PC-3 (cell line): ENCODE data around the gene INKA2. TPM values are rescaled to one million over a fixed set of nuclear protein-coding genes. Genes with fewer than 3 reads are reported as not detected.
"Not testable (repeated sequence)": the region's sequence is repeated elsewhere in the genome, so short reads cannot be mapped to it uniquely, and the experiment has no call there.

ENCODE experiments used
- ATAC-seq: fragments of 200-7000 bp; cut with Tn5 transposase; 2 replicates; pipeline ENCODE4 v1.9.1; 2020; ENCODE audit warnings: mild to moderate bottlenecking, moderate library complexity
- BruUV-seq: library from RNA; stranded (reverse); fragments of 400-500 nt; replicated peaks from 2 replicates; lab custom pipeline; 2021; lab: Mats Ljungman, UMichigan
- CTCF ChIA-PET: fragments of 300-600 bp; sonication (Branson Sonifier 250); formaldehyde crosslinking; loops from one replicate; lab custom pipeline; 2022; ENCODE audit warnings: antibody characterized with exemption; lab: Charles Lee
- POLR2A ChIA-PET: fragments of 300-600 bp; sonication (Branson Sonifier 250); formaldehyde crosslinking; loops from one replicate; lab custom pipeline; 2022; ENCODE audit warnings: antibody characterized with exemption; ENCODE audit not compliant: unreplicated experiment; lab: Charles Lee
- DNase-seq: peaks from one replicate; pipeline ENCODE4 v3.0.0-alpha.2; 2015
- H2AFZ ChIP-seq: fragments of 300-600 bp; sonication (generic); 2 replicates; pipeline ENCODE4 v1.6.0; 2016; ENCODE audit warnings: antibody characterized with exemption, low read length
- H3F3A ChIP-seq: fragments of 300-600 bp; sonication (generic); one replicate; pipeline ENCODE4 v1.6.0; 2017; ENCODE audit warnings: antibody characterized with exemption, low read length, control low read depth, mild to moderate bottlenecking; ENCODE audit not compliant: unreplicated experiment
- H3K27ac ChIP-seq: fragments of 300-600 bp; sonication (generic); 2 replicates; pipeline ENCODE4 v1.5.1; 2016; ENCODE audit warnings: mild to moderate bottlenecking, low read length
- H3K27me3 ChIP-seq: fragments of 300-600 bp; sonication (generic); 2 replicates; pipeline ENCODE4 v1.6.1; 2016; ENCODE audit warnings: low read length, mixed read lengths
- H3K36me3 ChIP-seq: fragments of 300-600 bp; sonication (generic); 2 replicates; pipeline ENCODE4 v1.6.1; 2016; ENCODE audit warnings: low read depth, mixed run types, low read length, mixed read lengths
- H3K4me1 ChIP-seq: fragments of 300-600 bp; sonication (generic); 2 replicates; pipeline ENCODE4 v1.5.1; 2016; ENCODE audit warnings: low read length; ENCODE audit not compliant: insufficient read depth
- H3K4me2 ChIP-seq: fragments of 300-600 bp; sonication (generic); 2 replicates; pipeline ENCODE4 v1.6.0; 2016; ENCODE audit warnings: low read length
- H3K4me3 ChIP-seq: fragments of 300-600 bp; sonication (generic); 2 replicates; pipeline ENCODE4 v1.5.1; 2016; ENCODE audit warnings: mild to moderate bottlenecking, low read length, mixed read lengths
- H3K79me2 ChIP-seq: fragments of 300-600 bp; sonication (generic); 2 replicates; pipeline ENCODE4 v1.6.1; 2017; ENCODE audit warnings: low read length, mixed read lengths
- H3K9ac ChIP-seq: fragments of 300-600 bp; sonication (generic); 2 replicates; pipeline ENCODE4 v1.6.0; 2016; ENCODE audit warnings: mild to moderate bottlenecking, low read length
- H3K9me2 ChIP-seq: fragments of 300-600 bp; sonication (generic); replicated peaks from 2 replicates; pipeline ENCODE4 v1.6.1; 2016; ENCODE audit warnings: mixed run types, low read length, mixed read lengths
- H3K9me3 ChIP-seq: fragments of 300-600 bp; sonication (generic); 2 replicates; pipeline ENCODE4 v1.6.1; 2016; ENCODE audit warnings: low read length, mixed read lengths
- H4K20me1 ChIP-seq: fragments of 300-600 bp; sonication (generic); 2 replicates; pipeline ENCODE4 v1.6.1; 2016; ENCODE audit warnings: low read length, mixed read lengths
- CTCF ChIP-seq: fragments of 300-600 bp; sonication (generic); conservative IDR thresholded peaks from 2 replicates; pipeline ENCODE4 v1.5.1; 2017; ENCODE audit warnings: antibody characterized with exemption, low read depth, mild to moderate bottlenecking, low read length
- EZH2 ChIP-seq: fragments of 300-600 bp; sonication (generic); IDR thresholded peaks from one replicate; pipeline ENCODE4 v1.6.1; 2017; ENCODE audit warnings: antibody characterized with exemption, mild to moderate bottlenecking, low read length; ENCODE audit not compliant: unreplicated experiment
- EZH2phosphoT487 ChIP-seq: fragments of 300-600 bp; sonication (generic); IDR thresholded peaks from 2 replicates; pipeline ENCODE4 v1.6.1; 2018; ENCODE audit warnings: mild to moderate bottlenecking, antibody characterized with exemption, low read length, borderline replicate concordance
- intact Hi-C: fragments of 100-400 bp; cut with micrococcal nuclease; formaldehyde crosslinking; loops from 2 replicates; pipeline ENCODE4 v1.9.0; 2023
- total RNA-seq: library from RNA; depleted of rRNA; stranded (reverse); fragments of >200 nt; gene quantifications from 2 replicates; pipeline ENCODE4 v1.2.3, GENCODE V29; 2014

Gene INKA2
- total RNA-seq, 1 experiment from 2014 or later = 0.11 TPM

GRCh38 chr1:111743679-111744101 lies 4.5 kb upstream of the INKA2 start:
- Histone ChIP-seq H2AFZ (no peak overlapping the region), H3K27me3 (no peaks in the 10 kb centered on the region), H3K9me2 (no peaks in the 10 kb centered on the region), H3K4me3 (no peak overlapping the region), H3K9me3 (no peaks in the 10 kb centered on the region), H3K27ac (no peak overlapping the region), H3K4me2 (no peak overlapping the region), H3K79me2 (no peaks in the 10 kb centered on the region), H3K36me3 (no peaks in the 10 kb centered on the region), H4K20me1 (no peaks in the 10 kb centered on the region), H3K4me1 (peaks cover 11% of the 10 kb centered on the region; the same call in 1 of the 2 replicates), H3K9ac (no peak overlapping the region), H3F3A (no peaks in the 10 kb centered on the region)
- DNase-seq (no peak), ATAC-seq (no peak)
- BruUV-seq = no TSS peak
- intact Hi-C loops = no loop called here
- TF ChIP-seq EZH2phosphoT487 = no peak
- POLR2A ChIA-PET = no interaction called here
- CTCF ChIA-PET = interaction anchor here (0.5 to 0.8 kb wide), 2 partner anchors 29 to 71 kb away, joined by 4 to 5 read pairs; no protein-coding TSS in a partner anchor

- Histone ChIP-seq H3K79me2 (no peaks in the 10 kb centered on the region), H2AFZ (no peak overlapping the region), H3K9ac (no peak overlapping the region), H3K36me3 (no peaks in the 10 kb centered on the region), H3K4me3 (no peak overlapping the region), H3F3A (no peaks in the 10 kb centered on the region), H3K27me3 (no peaks in the 10 kb centered on the region), H3K4me1 (peaks cover 17% of the 10 kb centered on the region; the same call in 1 of the 2 replicates), H4K20me1 (no peaks in the 10 kb centered on the region), H3K9me3 (no peaks in the 10 kb centered on the region), H3K4me2 (no peak overlapping the region), H3K9me2 (no peaks in the 10 kb centered on the region), H3K27ac (no peak overlapping the region)
- no peak for TF ChIP-seq EZH2phosphoT487
- intact Hi-C loops = no loop called here
- DNase-seq = no peak
- CTCF ChIA-PET = interaction anchor here (0.5 to 0.8 kb wide), 2 partner anchors 28 to 71 kb away, joined by 4 to 5 read pairs; no protein-coding TSS in a partner anchor
- ATAC-seq = no peak
- no TSS peak for BruUV-seq
- POLR2A ChIA-PET = no interaction called here
These were observed 3.8 kb upstream of the INKA2 start for GRCh38 chr1:111742938-111743549.

- ATAC-seq, POLR2A ChIA-PET: not testable (repeated sequence)
These were observed 3.1 kb upstream of the INKA2 start for GRCh38 chr1:111742292-111742691.

GRCh38 chr1:111739925-111740765 lies 950 bp upstream of the INKA2 start:
- TF ChIP-seq CTCF = no peak
- no peak for TF ChIP-seq EZH2phosphoT487
- no peak for TF ChIP-seq EZH2
- Histone ChIP-seq H4K20me1 (no peaks in the 10 kb centered on the region), H3K4me2 (peak overlapping the region; percentile 92), H3K9me2 (no peaks in the 10 kb centered on the region), H3K4me3 (peak overlapping the region; percentile 64), H3K27me3 (no peaks in the 10 kb centered on the region), H3K9me3 (no peaks in the 10 kb centered on the region), H2AFZ (peak overlapping the region; percentile 94), H3K9ac (no peak overlapping the region), H3K27ac (no peak overlapping the region), H3K79me2 (no peaks in the 10 kb centered on the region), H3K4me1 (peaks cover 20% of the 10 kb centered on the region; the same call in 1 of the 2 replicates), H3K36me3 (no peaks in the 10 kb centered on the region), H3F3A (no peaks in the 10 kb centered on the region)
- no TSS peak for BruUV-seq
- CTCF ChIA-PET = interaction anchor here (0.6 kb wide), 1 partner anchor 30 kb away, joined by 3 read pairs; no protein-coding TSS in a partner anchor
- intact Hi-C loops = loop anchor here (2.0 kb wide), 1 partner anchor 25 kb away; no protein-coding TSS in a partner anchor
- POLR2A ChIA-PET = no interaction called here
- ATAC-seq = peak; percentile 45
- DNase-seq = peak; percentile 69

More at GRCh38 chr1:111742292-111742691, 3.1 kb upstream of the INKA2 start:
- intact Hi-C loops, H3F3A ChIP-seq, H3K27ac ChIP-seq, BruUV-seq, DNase-seq, H3K27me3 ChIP-seq, H3K9me3 ChIP-seq, CTCF ChIA-PET, H4K20me1 ChIP-seq, H3K36me3 ChIP-seq, H3K9ac ChIP-seq, H3K4me2 ChIP-seq, H3K4me3 ChIP-seq, H3K79me2 ChIP-seq, H3K9me2 ChIP-seq, H2AFZ ChIP-seq: not testable (repeated sequence)
- H3K4me1 ChIP-seq = peaks cover 20% of the 10 kb centered on the region; the same call in 1 of the 2 replicates
